HFFc6 (cell line): ENCODE data around the gene FANCI. TPM values are rescaled to one million over a fixed set of nuclear protein-coding genes. Genes with fewer than 3 reads are reported as not detected.

Source experiments
- DNase-seq: peaks from one replicate; pipeline ENCODE4 v3.0.0-alpha.2; 2018
- H3K27ac Mint-ChIP-seq: 2 replicates; pipeline ENCODE4 v1.8.0; 2020; ENCODE audit warnings: mild to moderate bottlenecking, mixed read lengths
- H3K27me3 Mint-ChIP-seq: 2 replicates; pipeline ENCODE4 v1.8.0; 2021; ENCODE audit warnings: mild to moderate bottlenecking, moderate library complexity, mixed read lengths; ENCODE audit not compliant: insufficient read depth
- H3K36me3 Mint-ChIP-seq: 2 replicates; pipeline ENCODE4 v1.8.0; 2021; ENCODE audit warnings: low read depth, mixed read lengths
- H3K4me1 Mint-ChIP-seq: 2 replicates; pipeline ENCODE4 v1.8.0; 2020; ENCODE audit warnings: low read depth, mixed read lengths
- H3K4me3 Mint-ChIP-seq: 2 replicates; pipeline ENCODE4 v1.8.0; 2020; ENCODE audit warnings: mild to moderate bottlenecking, moderate library complexity, mixed read lengths
- H3K9me3 Mint-ChIP-seq: 2 replicates; pipeline ENCODE4 v1.8.0; 2020; ENCODE audit warnings: mild to moderate bottlenecking, mixed read lengths
- CTCF ChIP-seq: fragments of 200-600 bp; sonication (generic); IDR thresholded peaks from 2 replicates; pipeline ENCODE4 v1.5.0; 2021; ENCODE audit warnings: antibody characterized with exemption, mild to moderate bottlenecking
- total RNA-seq, 6 experiments: library from RNA; stranded (reverse); fragmentation: NEBNext Ultra II Directional; extraction: Animal tissue kit (Norgen Biotek cat#: 25700); gene quantifications; 2 replicates in 1 of 6; 3 replicates in 5 of 6; pipeline ENCODE4 v1.2.3, GENCODE V29; 2021

The FANCI gene
- total RNA-seq, 6 experiments from 2014 or later = 22.3 to 50.8 (median 48.4) TPM

DNA sequence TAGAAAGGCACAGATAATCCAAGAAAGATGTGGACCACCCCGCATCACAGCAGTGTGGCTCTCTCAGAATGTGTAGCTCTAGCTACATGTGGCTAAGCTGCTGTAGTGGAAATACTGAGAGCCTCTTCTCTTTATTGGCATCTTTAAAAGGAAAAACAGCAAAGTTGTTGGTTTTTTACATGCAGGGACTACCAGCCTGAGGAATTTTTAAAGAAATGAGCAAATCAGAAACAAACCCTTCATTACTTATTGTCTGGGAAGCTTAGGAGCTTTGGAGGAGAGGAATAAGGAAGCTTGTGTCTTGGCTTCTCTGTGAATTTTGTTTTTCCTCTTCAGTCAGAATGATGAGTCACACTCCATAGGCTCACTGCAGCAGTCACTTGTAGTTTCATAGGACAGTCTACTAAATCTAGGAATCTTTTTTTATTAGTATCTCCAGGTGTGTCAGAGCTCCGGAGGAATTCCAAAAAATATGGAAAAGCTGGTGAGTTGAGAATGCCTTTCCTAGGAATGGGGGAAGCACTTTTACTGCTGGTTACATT, 63.3 kb downstream of the FANCI start:
- H3K4me3 Mint-ChIP-seq = peak overlapping the region; percentile 32; the same call in 1 of the 2 replicates

GRCh38 chr15:89307791-89308190, 64.0 kb downstream of the FANCI start:
- Mint-ChIP-seq H3K27ac (peak overlapping the region; percentile 83), H3K4me3 (peak overlapping the region; percentile 32; the same call in 1 of the 2 replicates), H3K4me1 (peaks cover 60% of the 10 kb centered on the region), H3K36me3 (peaks cover 35% of the 10 kb centered on the region), H3K9me3 (0 out of 2 replicates have a peak, but pooled peaks cover 4% of the 10 kb centered on the region), H3K27me3 (no peaks in the 10 kb centered on the region; the same call in none of the 2 replicates)
- TF ChIP-seq CTCF = no peak
- peak; percentile 83 for DNase-seq

More for the DNA sequence above, 63.3 kb downstream of the FANCI start:
- H3K36me3 Mint-ChIP-seq = peaks cover 36% of the 10 kb centered on the region
- DNase-seq = peak; percentile 50
- 0 out of 2 replicates have a peak, but pooled peaks cover 4% of the 10 kb centered on the region for H3K9me3 Mint-ChIP-seq
- H3K4me1 Mint-ChIP-seq = peaks cover 61% of the 10 kb centered on the region
- H3K27ac Mint-ChIP-seq = peak overlapping the region; percentile 83
- H3K27me3 Mint-ChIP-seq = no peaks in the 10 kb centered on the region; the same call in none of the 2 replicates
- TF ChIP-seq CTCF = no peak

GRCh38 chr15:89308236-89308635, 64.5 kb downstream of the FANCI start:
- peaks cover 35% of the 10 kb centered on the region for H3K36me3 Mint-ChIP-seq
- peak; percentile 18 for DNase-seq
- H3K27me3 Mint-ChIP-seq = no peaks in the 10 kb centered on the region; the same call in none of the 2 replicates
- 0 out of 2 replicates have a peak, but pooled peaks cover 4% of the 10 kb centered on the region for H3K9me3 Mint-ChIP-seq
- no peak for TF ChIP-seq CTCF
- H3K27ac Mint-ChIP-seq = peak overlapping the region; percentile 83
- H3K4me1 Mint-ChIP-seq = peaks cover 55% of the 10 kb centered on the region
- peak overlapping the region; percentile 32; the same call in 1 of the 2 replicates for H3K4me3 Mint-ChIP-seq

DNA sequence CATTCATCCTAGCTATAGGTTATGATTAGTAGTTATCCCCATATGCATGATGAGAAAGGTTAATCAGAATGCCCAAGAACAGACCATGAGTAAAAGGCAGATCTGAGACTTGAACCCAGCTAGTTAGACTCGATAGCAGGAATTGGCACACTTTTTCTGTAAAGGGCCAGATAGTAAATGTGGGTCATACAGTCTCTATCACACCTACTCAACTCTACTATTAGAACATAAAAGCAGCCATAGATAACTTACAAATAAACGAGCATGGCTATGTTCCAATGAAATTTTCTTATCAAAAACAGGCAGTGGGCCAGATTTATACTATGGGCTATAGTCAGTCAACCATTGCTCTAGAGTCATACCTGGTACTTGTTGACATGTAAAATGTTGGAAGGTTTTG, 66.2 kb downstream of the FANCI start:
- Mint-ChIP-seq H3K4me3 (no peak overlapping the region), H3K27ac (no peak overlapping the region)

GRCh38 chr15:89315375-89315929, 71.7 kb downstream of the FANCI start:
- peaks cover 50% of the 10 kb centered on the region for H3K36me3 Mint-ChIP-seq

More for the DNA sequence above, 66.2 kb downstream of the FANCI start:
- H3K9me3 Mint-ChIP-seq = no peaks in the 10 kb centered on the region
- no peaks in the 10 kb centered on the region; the same call in none of the 2 replicates for H3K27me3 Mint-ChIP-seq
- peaks cover 21% of the 10 kb centered on the region for H3K36me3 Mint-ChIP-seq
- H3K4me1 Mint-ChIP-seq = peaks cover 42% of the 10 kb centered on the region
- DNase-seq = no peak
- TF ChIP-seq CTCF = no peak

More at GRCh38 chr15:89315375-89315929, 71.7 kb downstream of the FANCI start:
- no peaks in the 10 kb centered on the region for H3K9me3 Mint-ChIP-seq
- peak overlapping the region; percentile 15 for H3K27ac Mint-ChIP-seq
- peaks cover 4% of the 10 kb centered on the region for H3K27me3 Mint-ChIP-seq
- TF ChIP-seq CTCF = no peak
- no peak for DNase-seq
- H3K4me3 Mint-ChIP-seq = no peak overlapping the region
- peaks cover 9% of the 10 kb centered on the region; the same call in 1 of the 2 replicates for H3K4me1 Mint-ChIP-seq
